Stomach smooth muscle (tissue), 2 donors: ENCODE results near the gene EXOC4.

Source experiments
- H3K27ac ChIP-seq: one replicate; pipeline ENCODE4 v1.7.0; 2013; ENCODE audit warnings: mild to moderate bottlenecking, low read length, inconsistent platforms
- H3K27me3 ChIP-seq, 2 donors: one replicate each; pipeline ENCODE4 v1.7.0; 2013; ENCODE audit warnings: low read length in 2 of 2; ENCODE audit not compliant: insufficient read depth in 2 of 2, control insufficient read depth in 1 of 2
- H3K36me3 ChIP-seq, 2 donors: one replicate each; pipeline ENCODE4 v1.7.0; 2013; ENCODE audit warnings: low read length in 2 of 2; ENCODE audit not compliant: control insufficient read depth in 2 of 2, insufficient read depth in 2 of 2
- H3K4me1 ChIP-seq: one replicate; pipeline ENCODE4 v1.7.0; 2013; ENCODE audit warnings: low read length; ENCODE audit not compliant: control insufficient read depth, insufficient read depth
- H3K4me3 ChIP-seq, 2 donors: one replicate each; pipeline ENCODE4 v1.7.0; 2013; ENCODE audit warnings: low read length in 2 of 2
- H3K9ac ChIP-seq, 2 donors: one replicate each; pipeline ENCODE4 v1.7.0; 2013; ENCODE audit warnings: low read length in 2 of 2, mild to moderate bottlenecking in 1 of 2
- H3K9me3 ChIP-seq, 2 donors: one replicate each; pipeline ENCODE4 v1.7.0; 2013; ENCODE audit warnings: low read length in 2 of 2; ENCODE audit not compliant: control insufficient read depth in 2 of 2
- donor health status: healthy.
- donor health status: Pancreatic carcinoma.

The EXOC4 gene

DNA sequence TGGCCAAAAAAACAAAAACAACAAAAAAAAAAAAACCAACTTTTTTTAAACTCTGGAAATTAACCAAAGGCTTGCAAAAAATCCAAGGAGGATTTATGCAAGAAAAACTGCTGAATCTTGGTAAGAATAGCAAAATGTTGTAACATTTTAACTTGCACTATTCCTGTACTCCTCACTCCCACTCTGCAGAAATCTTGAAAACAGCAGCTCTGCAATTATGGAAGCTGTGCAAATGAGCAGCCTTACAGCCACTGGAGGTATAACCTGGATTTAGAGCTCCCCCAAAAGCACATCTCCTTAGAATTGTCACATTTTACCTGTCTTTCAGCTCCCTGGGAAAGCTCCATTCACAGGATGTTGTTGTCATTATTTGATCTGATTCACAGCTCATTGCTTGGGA lies 832.4 kb downstream of the EXOC4 start:
- no peak overlapping the region for H3K4me3 ChIP-seq
- H3K4me1 ChIP-seq: no peaks in the 10 kb centered on the region
- no peak overlapping the region for H3K27ac ChIP-seq
- H3K27me3 ChIP-seq: no peaks in the 10 kb centered on the region
- H3K36me3 ChIP-seq: no peaks in the 10 kb centered on the region
- no peak overlapping the region for H3K9ac ChIP-seq
- H3K9me3 ChIP-seq: no peaks in the 10 kb centered on the region

GRCh38 chr7:134086998-134087735 lies 834.3 kb downstream of the EXOC4 start:
- H3K9ac ChIP-seq: no peak overlapping the region
- no peaks in the 10 kb centered on the region for H3K4me1 ChIP-seq
- no peak overlapping the region for H3K27ac ChIP-seq
- H3K9me3 ChIP-seq: no peaks in the 10 kb centered on the region
- H3K27me3 ChIP-seq: no peaks in the 10 kb centered on the region
- no peak overlapping the region for H3K4me3 ChIP-seq
- H3K36me3 ChIP-seq: no peaks in the 10 kb centered on the region

GRCh38 chr7:134088199-134088598 lies 835.3 kb downstream of the EXOC4 start:
- H3K9ac ChIP-seq: no peak overlapping the region
- no peak overlapping the region for H3K27ac ChIP-seq
- no peaks in the 10 kb centered on the region for H3K27me3 ChIP-seq
- H3K4me3 ChIP-seq: no peak overlapping the region
- H3K9me3 ChIP-seq: no peaks in the 10 kb centered on the region
- no peaks in the 10 kb centered on the region for H3K4me1 ChIP-seq
- H3K36me3 ChIP-seq: no peaks in the 10 kb centered on the region

GRCh38 chr7:134089446-134089845 lies 836.6 kb downstream of the EXOC4 start:
- Histone ChIP-seq H3K27ac (no peak overlapping the region), H3K27me3 (no peaks in the 10 kb centered on the region), H3K4me1 (no peaks in the 10 kb centered on the region), H3K36me3 (no peaks in the 10 kb centered on the region), H3K9me3 (no peaks in the 10 kb centered on the region), H3K9ac (no peak overlapping the region), H3K4me3 (no peak overlapping the region)

DNA sequence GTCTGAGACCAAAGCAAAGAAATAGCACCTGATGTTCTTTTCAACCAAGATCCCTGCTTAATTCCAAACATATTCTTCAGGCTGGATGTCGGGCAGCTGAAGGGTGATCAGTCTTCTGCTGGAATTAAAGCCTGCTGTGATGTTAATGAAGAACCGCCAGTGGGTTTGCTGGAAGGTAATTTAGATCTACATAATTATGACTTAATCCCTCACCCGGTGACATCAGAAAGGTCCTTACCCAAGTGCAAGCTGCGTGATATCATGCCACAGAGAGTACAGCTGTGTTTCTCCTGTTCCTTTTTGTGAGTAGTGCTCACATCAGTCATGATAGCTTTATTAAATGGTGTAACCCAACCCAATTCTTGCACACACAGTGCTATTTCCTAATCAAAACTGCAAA lies 845.2 kb downstream of the EXOC4 start:
- no peaks in the 10 kb centered on the region for H3K4me1 ChIP-seq
- H3K4me3 ChIP-seq: no peak overlapping the region
- H3K36me3 ChIP-seq: no peaks in the 10 kb centered on the region
- H3K9me3 ChIP-seq: peaks cover 0 to 3% of the 10 kb centered on the region in 2 donors
- H3K27me3 ChIP-seq: no peaks in the 10 kb centered on the region
- no peak overlapping the region for H3K9ac ChIP-seq
- no peak overlapping the region for H3K27ac ChIP-seq

GRCh38 chr7:134101716-134102115 lies 848.8 kb downstream of the EXOC4 start:
- Histone ChIP-seq H3K9me3 (peaks cover 0 to 3% of the 10 kb centered on the region in 2 donors), H3K27me3 (no peaks in the 10 kb centered on the region), H3K4me1 (no peaks in the 10 kb centered on the region), H3K36me3 (no peaks in the 10 kb centered on the region), H3K9ac (no peak overlapping the region), H3K4me3 (no peak overlapping the region), H3K27ac (no peak overlapping the region)

DNA sequence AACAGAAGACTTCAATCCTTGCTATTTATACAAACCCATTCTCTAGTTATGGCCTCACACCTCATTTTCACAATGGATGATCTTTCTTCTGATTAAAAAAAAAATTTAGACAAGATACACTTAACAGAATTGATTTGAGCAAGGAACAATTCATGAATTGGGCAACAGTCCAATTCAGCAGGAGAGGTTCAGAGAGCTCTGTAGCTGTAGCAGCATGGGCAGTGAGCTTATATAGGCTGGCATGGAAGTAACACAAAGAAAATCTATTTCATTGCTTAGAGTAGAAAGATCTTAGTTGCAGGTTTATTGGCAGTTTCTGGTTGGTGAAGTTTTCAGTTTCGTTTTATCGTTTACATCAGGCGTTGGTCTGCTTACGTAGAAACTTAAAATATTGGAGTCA lies 851.3 kb downstream of the EXOC4 start:
- Histone ChIP-seq H3K36me3 (no peaks in the 10 kb centered on the region), H3K9me3 (no peaks in the 10 kb centered on the region), H3K4me3 (no peak overlapping the region), H3K27me3 (no peaks in the 10 kb centered on the region), H3K4me1 (no peaks in the 10 kb centered on the region), H3K27ac (no peak overlapping the region), H3K9ac (no peak overlapping the region)

GRCh38 chr7:134105841-134106240 lies 853.0 kb downstream of the EXOC4 start:
- no peaks in the 10 kb centered on the region for H3K36me3 ChIP-seq
- no peaks in the 10 kb centered on the region for H3K4me1 ChIP-seq
- no peaks in the 10 kb centered on the region for H3K9me3 ChIP-seq
- no peak overlapping the region for H3K9ac ChIP-seq
- no peaks in the 10 kb centered on the region for H3K27me3 ChIP-seq
- H3K4me3 ChIP-seq: no peak overlapping the region
- H3K27ac ChIP-seq: no peak overlapping the region

DNA sequence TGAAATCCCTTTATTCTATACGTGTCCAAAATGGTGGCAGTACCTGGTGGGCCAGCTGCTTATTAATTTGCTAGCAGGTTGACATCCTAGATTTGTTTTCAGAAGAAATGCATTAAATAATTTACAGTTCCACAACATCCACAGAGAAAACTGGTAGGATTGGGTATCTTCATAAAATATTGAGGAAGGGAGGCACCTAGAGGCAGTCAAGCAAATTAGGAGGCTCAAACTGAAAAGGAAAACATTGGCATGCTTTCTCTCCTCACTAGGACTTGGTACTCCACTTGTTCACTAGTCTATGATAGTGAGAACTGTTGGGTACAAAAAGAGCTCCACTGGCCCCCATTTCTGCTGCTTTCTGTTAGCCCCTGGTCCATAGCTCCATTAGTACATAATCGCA lies 855.9 kb downstream of the EXOC4 start:
- Histone ChIP-seq H3K9me3 (no peaks in the 10 kb centered on the region), H3K27me3 (no peaks in the 10 kb centered on the region), H3K36me3 (no peaks in the 10 kb centered on the region)

DNA sequence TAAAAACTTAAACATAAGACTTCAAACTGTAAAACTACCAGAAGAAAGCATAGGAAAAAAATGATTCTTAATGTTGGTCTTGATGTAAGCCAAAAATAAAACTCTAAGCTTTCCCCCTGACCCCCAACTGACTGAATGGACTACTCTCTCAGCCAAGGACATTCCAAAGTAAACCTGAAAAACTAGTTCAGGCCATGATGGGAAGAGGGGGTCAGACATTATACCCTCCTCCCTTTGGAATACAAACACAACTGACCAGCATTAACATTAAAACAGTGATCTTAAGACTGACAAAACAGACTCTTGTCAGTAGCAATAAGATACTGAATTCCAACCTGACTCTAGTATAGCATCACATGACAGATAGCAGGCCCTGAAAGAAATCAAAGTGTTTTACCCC lies 860.8 kb downstream of the EXOC4 start:
- H3K4me1 ChIP-seq: no peaks in the 10 kb centered on the region
- H3K9me3 ChIP-seq: no peaks in the 10 kb centered on the region
- no peak overlapping the region for H3K27ac ChIP-seq
- H3K4me3 ChIP-seq: no peak overlapping the region
- no peaks in the 10 kb centered on the region for H3K36me3 ChIP-seq
- H3K27me3 ChIP-seq: no peaks in the 10 kb centered on the region
- H3K9ac ChIP-seq: no peak overlapping the region

More for the DNA sequence above, 855.9 kb downstream of the EXOC4 start:
- Histone ChIP-seq H3K4me3 (no peak overlapping the region), H3K9ac (no peak overlapping the region), H3K4me1 (no peaks in the 10 kb centered on the region), H3K27ac (no peak overlapping the region)

- no peaks in the 10 kb centered on the region for H3K9me3 ChIP-seq
- no peaks in the 10 kb centered on the region for H3K36me3 ChIP-seq
- H3K4me1 ChIP-seq: no peaks in the 10 kb centered on the region
- H3K4me3 ChIP-seq: no peak overlapping the region
- no peak overlapping the region for H3K27ac ChIP-seq
- no peak overlapping the region for H3K9ac ChIP-seq
- no peaks in the 10 kb centered on the region for H3K27me3 ChIP-seq
These were observed 862.1 kb downstream of the EXOC4 start for GRCh38 chr7:134114992-134115391.
